Measurements from ENCODE around the gene GATA3. TPM values are rescaled to one million over a fixed set of nuclear protein-coding genes. Genes with fewer than 3 reads are reported as not detected.

GATA3 gene
- total and polyA plus RNA-seq, 3 donors from 2014 or later: 0.31 to 1.9 (median 0.50) TPM

GRCh38 chr10:8078027-8078426 lies 23.5 kb downstream of the GATA3 start:
- WGBS, 2 donors: 80 to 81% methylated on average over 1 of the region's 1 CpG

GRCh38 chr10:8079126-8079525 lies 24.6 kb downstream of the GATA3 start:
- H3K27ac ChIP-seq: no peak overlapping the region
- no peaks in the 10 kb centered on the region for H3K4me1 ChIP-seq
- no peaks in the 10 kb centered on the region for H3K9me3 ChIP-seq
- no peak for DNase-seq
- no peaks in the 10 kb centered on the region for H3K27me3 ChIP-seq
- H3K36me3 ChIP-seq (ENCODE audit: low read depth, missing control alignments): no peaks in the 10 kb centered on the region
- WGBS, 2 donors: 47 to 62% methylated on average over 3 of the region's 3 CpGs
- TF ChIP-seq POLR2A (IDR thresholded peaks at IDR 0.05) (no peak), CTCF (IDR thresholded peaks at IDR 0.05) (no peak)
- no peak overlapping the region for H3K4me3 ChIP-seq
- intact Hi-C loops (cut with DNase I; ENCODE audit: low total_unique reads): no loop called here

More at GRCh38 chr10:8078027-8078426, 23.5 kb downstream of the GATA3 start:
- no peak for TF ChIP-seq POLR2A (IDR thresholded peaks at IDR 0.05)
- no peak for TF ChIP-seq CTCF (IDR thresholded peaks at IDR 0.05)
- Histone ChIP-seq H3K9me3 (no peaks in the 10 kb centered on the region), H3K36me3 (ENCODE audit: low read depth, missing control alignments) (no peaks in the 10 kb centered on the region), H3K4me3 (no peak overlapping the region), H3K27me3 (no peaks in the 10 kb centered on the region), H3K4me1 (no peaks in the 10 kb centered on the region), H3K27ac (no peak overlapping the region)
- DNase-seq: no peak
- intact Hi-C loops (cut with DNase I; ENCODE audit: low total_unique reads): no loop called here

GRCh38 chr10:8084799-8085198 lies 30.3 kb downstream of the GATA3 start:
- Histone ChIP-seq H3K9me3 (no peaks in the 10 kb centered on the region), H3K27me3 (no peaks in the 10 kb centered on the region), H3K4me3 (no peak overlapping the region), H3K4me1 (no peaks in the 10 kb centered on the region), H3K36me3 (ENCODE audit: low read depth, missing control alignments) (no peaks in the 10 kb centered on the region), H3K27ac (no peak overlapping the region)
- DNase-seq: no peak
- 52 to 62% methylated on average over 3 of the region's 3 CpGs for WGBS, 2 donors
- TF ChIP-seq CTCF (IDR thresholded peaks at IDR 0.05): no peak
- no peak for TF ChIP-seq POLR2A (IDR thresholded peaks at IDR 0.05)
- intact Hi-C loops (cut with DNase I; ENCODE audit: low total_unique reads): no loop called here

- TF ChIP-seq CTCF (IDR thresholded peaks at IDR 0.05): no peak
- no peak for TF ChIP-seq POLR2A (IDR thresholded peaks at IDR 0.05)
- Histone ChIP-seq H3K4me3 (no peak overlapping the region), H3K4me1 (no peaks in the 10 kb centered on the region), H3K36me3 (ENCODE audit: low read depth, missing control alignments) (no peaks in the 10 kb centered on the region), H3K9me3 (no peaks in the 10 kb centered on the region), H3K27me3 (no peaks in the 10 kb centered on the region), H3K27ac (no peak overlapping the region)
- DNase-seq: no peak
- intact Hi-C loops (cut with DNase I; ENCODE audit: low total_unique reads): no loop called here
- 59 to 72% methylated on average over 4 of the region's 4 CpGs for WGBS, 2 donors
Measured at GRCh38 chr10:8085251-8085650, 30.8 kb downstream of the GATA3 start.

- intact Hi-C loops (cut with DNase I; ENCODE audit: low total_unique reads): no loop called here
- Histone ChIP-seq H3K27me3 (no peaks in the 10 kb centered on the region), H3K27ac (no peak overlapping the region), H3K9me3 (no peaks in the 10 kb centered on the region), H3K4me1 (no peaks in the 10 kb centered on the region), H3K36me3 (ENCODE audit: low read depth, missing control alignments) (no peaks in the 10 kb centered on the region), H3K4me3 (no peak overlapping the region)
- 93 to 95% methylated on average over 5 of the region's 5 CpGs for WGBS, 2 donors
- no peak for DNase-seq
- TF ChIP-seq CTCF (IDR thresholded peaks at IDR 0.05): no peak
- no peak for TF ChIP-seq POLR2A (IDR thresholded peaks at IDR 0.05)
Measured at GRCh38 chr10:8086315-8086714, 31.8 kb downstream of the GATA3 start.

Measured in testis (tissue), 3 donors.